ENCODE data around the gene PHF3.

- TF ChIP-seq CTCF (conservative IDR thresholded peaks at IDR 0.05; ENCODE audit: low read length), result no peak
- no peak for TF ChIP-seq EZH2phosphoT487 (IDR thresholded peaks at IDR 0.05; ENCODE audit: borderline replicate concordance)
These were observed 96.7 kb downstream of the PHF3 start for GRCh38 chr6:63732336-63732735.

Measured in Loucy (cell line).